K562 (cell line): ENCODE data around the gene TTC16. TPM values are rescaled to one million over a fixed set of nuclear protein-coding genes. Genes with fewer than 3 reads are reported as not detected.

Source experiments
- ATAC-seq: fragments of 200-7000 bp; cut with Tn5 transposase; 3 replicates; pipeline ENCODE4 v1.9.1; 2020; ENCODE audit warnings: moderate library complexity
- BruUV-seq: library from RNA; stranded (reverse); fragments of 400-500 nt; replicated peaks from 2 replicates; lab custom pipeline; 2021; lab: Mats Ljungman, UMichigan
- CTCF ChIA-PET: fragments of 300-600 bp; formaldehyde crosslinking; extraction: SDS; loops from one replicate; lab custom pipeline; 2021; ENCODE audit warnings: low intra/inter-chr PET ratio; lab: Yijun Ruan, JAX
- POLR2A ChIA-PET: fragments of 300-600, 350-650 bp; sonication (Branson Sonifier 250); formaldehyde crosslinking; extraction: SDS; loops from one replicate; lab custom pipeline; 2021; ENCODE audit warnings: antibody characterized with exemption, inconsistent platforms; lab: Yijun Ruan, JAX
- DNase-seq, 4 experiments: peaks; one replicate each; pipeline versions ENCODE4 v3.0.0 to v3.0.0-alpha.2; 2011 to 2018; ENCODE audit warnings: low spot score in 3 of 4, mixed read lengths in 3 of 4; ENCODE audit errors: extremely low read depth in 1 of 4
- FAIRE-seq: peaks from 2 replicates; lab custom pipeline; 2011; peaks lifted over from hg19 to GRCh38; lab: Jason Lieb, UNC
- H2AFZ ChIP-seq: 2 replicates; pipeline ENCODE4 v1.6.0; 2011; ENCODE audit warnings: low read depth, low read length, control low read depth, inconsistent platforms
- H3K27ac ChIP-seq: fragments of 200-600 bp; 3 replicates; pipeline ENCODE4 v1.8.0; 2011; ENCODE audit warnings: low read depth, mild to moderate bottlenecking, control low read depth, inconsistent platforms, low read length, moderate library complexity, mixed read lengths; ENCODE audit errors: extremely low read depth
- H3K27me3 ChIP-seq, 2 experiments: fragments of 300-600 bp in 1 of 2; 2 replicates in 1 of 2; 3 replicates in 1 of 2; pipeline versions ENCODE4 v1.6.0 to v1.8.0; 2011; ENCODE audit warnings: inconsistent platforms in 2 of 2, low read length in 2 of 2, mild to moderate bottlenecking in 1 of 2, mixed read lengths in 1 of 2, moderate library complexity in 1 of 2; ENCODE audit not compliant: control insufficient read depth in 2 of 2, insufficient read depth in 2 of 2
- H3K36me3 ChIP-seq: fragments of 300-600 bp; 3 replicates; pipeline ENCODE4 v1.8.0; 2011; ENCODE audit warnings: mild to moderate bottlenecking, low read length, inconsistent platforms; ENCODE audit not compliant: control insufficient read depth, insufficient read depth
- H3K4me1 ChIP-seq, 2 experiments: fragments of 200-600 bp in 1 of 2; replicated peaks in 1 of 2; 2 replicates in 1 of 2; 3 replicates in 1 of 2; pipeline versions ENCODE4 v1.5.1 to v1.8.0; 2011; ENCODE audit warnings: inconsistent platforms in 2 of 2, low read length in 2 of 2, mild to moderate bottlenecking in 1 of 2, mixed read lengths in 1 of 2, moderate library complexity in 1 of 2; ENCODE audit not compliant: control insufficient read depth in 2 of 2, insufficient read depth in 2 of 2
- H3K4me2 ChIP-seq: 2 replicates; pipeline ENCODE4 v1.6.1; 2011; ENCODE audit warnings: low read length, control low read depth, inconsistent platforms, mixed read lengths; ENCODE audit not compliant: insufficient read depth
- H3K4me3 ChIP-seq: fragments of 200-600 bp; sonication (generic), shearing (Covaris generic); 2 replicates; pipeline ENCODE4 v1.5.1; 2016; ENCODE audit warnings: control low read depth, inconsistent platforms
- H3K79me2 ChIP-seq: fragments of 200-600 bp; 3 replicates; pipeline ENCODE4 v1.8.0; 2011; ENCODE audit warnings: low read length, inconsistent platforms; ENCODE audit not compliant: control insufficient read depth, insufficient read depth
- H3K9ac ChIP-seq, 2 experiments: 2 replicates each; pipeline versions ENCODE4 v1.6.0 to v1.6.1; 2011; ENCODE audit warnings: low read depth in 2 of 2, low read length in 2 of 2, control low read depth in 1 of 2, inconsistent platforms in 1 of 2, mild to moderate bottlenecking in 1 of 2, mixed read lengths in 1 of 2; ENCODE audit not compliant: insufficient read depth in 1 of 2
- H3K9me1 ChIP-seq: one replicate; pipeline ENCODE4 v1.6.0; 2011; ENCODE audit warnings: inconsistent platforms, mild to moderate bottlenecking, low read length, moderate library complexity; ENCODE audit not compliant: control insufficient read depth, insufficient read depth
- H3K9me3 ChIP-seq: replicated peaks from 2 replicates; pipeline ENCODE4 v1.5.1; 2011; ENCODE audit warnings: low read depth, low read length, inconsistent platforms; ENCODE audit not compliant: control insufficient read depth, insufficient read depth
- H4K20me1 ChIP-seq: replicated peaks from 2 replicates; pipeline ENCODE4 v1.6.1; 2011; ENCODE audit warnings: low read length, inconsistent platforms, mixed read lengths; ENCODE audit not compliant: control insufficient read depth, insufficient read depth
- CHCHD3 ChIP-seq: fragments of 250-450 bp; sonication (Bioruptor Pico); IDR thresholded peaks from 2 replicates; pipeline ENCODE4 v2.1.2; 2022; ENCODE audit warnings: mild to moderate bottlenecking
- POU5F1 ChIP-seq: fragments of 150-350 bp; IDR thresholded peaks from 2 replicates; pipeline ENCODE4 v1.6.1; 2014; ENCODE audit warnings: borderline replicate concordance, low read length, low read depth, mild to moderate bottlenecking; ENCODE audit not compliant: partially characterized antibody
- PRMT5 ChIP-seq: sonication (generic); formaldehyde crosslinking; IDR thresholded peaks from 2 replicates; pipeline ENCODE4 v1.5.0; 2020; ENCODE audit warnings: missing genetic modification reagents
- TARDBP ChIP-seq: fragments of 450-650 bp; IDR thresholded peaks from 2 replicates; pipeline ENCODE4 v1.6.1; 2016
- THRAP3 ChIP-seq: fragments of 450-650 bp; IDR thresholded peaks from 2 replicates; pipeline ENCODE4 v1.6.1; 2016; ENCODE audit warnings: mild to moderate bottlenecking, inconsistent platforms, borderline replicate concordance
- ZNF12 ChIP-seq: sonication (generic); formaldehyde crosslinking; IDR thresholded peaks from 2 replicates; pipeline ENCODE4 v1.4.0; 2020; ENCODE audit warnings: mild to moderate bottlenecking, missing genetic modification reagents
- WGBS: fragments of 100-300 bp; shearing (Covaris generic); methylation state at CpG from one replicate; pipeline ENCODE4 v1.1.6; 2016; ENCODE audit warnings: low coverage, mixed read lengths; ENCODE audit not compliant: insufficient coverage; ENCODE audit errors: missing lambda C conversion rate; 5-methylcytosine and 5-hydroxymethylcytosine counted together
- in situ Hi-C: fragments of 300-500 bp; cut with MboI; formaldehyde crosslinking; loops from 4 replicates; pipeline ENCODE4 v1.15.0; 2018; ENCODE audit warnings: inconsistent platforms, mixed read lengths
- intact Hi-C: fragments of 100-400 bp; cut with micrococcal nuclease; formaldehyde crosslinking; loops from 2 replicates; pipeline ENCODE4 v1.14.2; 2022
- polyA plus RNA-seq, 8 experiments: library from polyadenylated mRNA; depleted of rRNA in 4 of 8; stranded (reverse) in 5 of 8; unstranded in 3 of 8; fragments of >200 nt; fragmentation: Nextera tagmentation in 2 of 8; fragmentation: Illumina TruSeq in 1 of 8; extraction: Ambion mirVana in 2 of 8; extraction: Trizol in 1 of 8; gene quantifications; 2 replicates each; pipeline versions ENCODE4 v1.2.1 to v1.2.3, GENCODE V29; 2011 to 2014; ENCODE audit warnings: inconsistent platforms in 1 of 8, missing spikeins in 1 of 8
- total RNA-seq, 7 experiments: library from RNA; depleted of rRNA in 6 of 7; stranded (reverse); fragments of >200 nt in 6 of 7; fragmentation: Illumina TruSeq in 2 of 7; extraction: Trizol in 2 of 7; gene quantifications; 2 replicates each; pipeline versions ENCODE4 v1.2.1 to v1.2.3, GENCODE V29; 2011 to 2021; ENCODE audit warnings: low replicate concordance in 1 of 7

TTC16 gene
- total and polyA plus RNA-seq, 9 of the 15 experiments (the other 6 are each of a cell fraction or from before 2014, with no cell fraction given) = 0.11 TPM; not detected in 8

DNA sequence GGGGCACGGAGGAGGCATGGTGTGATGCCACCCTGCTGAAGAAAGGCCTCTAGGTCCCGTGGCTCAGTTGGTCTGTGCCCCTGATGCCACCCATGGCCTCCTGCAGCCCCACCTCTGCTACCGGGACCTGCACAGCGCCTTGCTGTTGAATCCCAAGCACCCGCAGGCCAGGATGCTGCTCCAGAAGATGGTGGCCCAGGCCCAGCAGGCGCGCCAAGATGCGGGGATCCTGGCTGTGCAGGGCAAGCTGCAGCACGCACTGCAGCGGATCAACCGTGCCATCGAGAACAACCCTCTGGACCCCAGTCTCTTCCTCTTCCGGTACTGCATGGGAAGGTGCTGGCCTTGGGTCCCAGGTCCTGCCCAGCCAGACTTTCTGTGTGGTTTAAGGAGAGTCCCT lies 7.1 kb downstream of the TTC16 start:
- H3K27me3 ChIP-seq = no peaks in the 10 kb centered on the region; a peak in 1 of 5 replicates
- H3K9ac ChIP-seq = no peak overlapping the region
- H3K79me2 ChIP-seq = no peaks in the 10 kb centered on the region
- H3K27ac ChIP-seq = no peak overlapping the region
- no peaks in the 10 kb centered on the region for H3K9me3 ChIP-seq
- ATAC-seq (no peak), DNase-seq (no peak), FAIRE-seq (no peak)
- no peak overlapping the region for H2AFZ ChIP-seq
- ChIA-PET POLR2A (interaction anchor here (0.5 kb wide), 1 partner anchor 170 kb away, joined by 3 read pairs; no protein-coding TSS in a partner anchor), CTCF (no interaction called here)
- H3K36me3 ChIP-seq = no peaks in the 10 kb centered on the region
- no peaks in the 10 kb centered on the region for H3K9me1 ChIP-seq
- in situ Hi-C loops = no loop called here
- H3K4me2 ChIP-seq = no peak overlapping the region
- intact Hi-C loops = no loop called here
- BruUV-seq = no TSS peak
- no peak for TF ChIP-seq POU5F1
- no peak for TF ChIP-seq TARDBP
- no peak for TF ChIP-seq PRMT5
- no peak for TF ChIP-seq ZNF12
- 55% methylated on average over 12 of the region's 13 CpGs for WGBS
- no peaks in the 10 kb centered on the region for H4K20me1 ChIP-seq
- peaks cover 0 to 26% of the 10 kb centered on the region in 2 experiments; a peak in 3 of 5 replicates for H3K4me1 ChIP-seq
- H3K4me3 ChIP-seq = no peak overlapping the region

GRCh38 chr9:127723444-127723843 lies 7.6 kb downstream of the TTC16 start:
- Histone ChIP-seq H3K27me3 (no peaks in the 10 kb centered on the region; a peak in 1 of 5 replicates), H4K20me1 (no peaks in the 10 kb centered on the region), H3K36me3 (no peaks in the 10 kb centered on the region), H3K79me2 (no peaks in the 10 kb centered on the region), H3K4me1 (peaks cover 0 to 26% of the 10 kb centered on the region in 2 experiments; a peak in 3 of 5 replicates), H3K9me3 (no peaks in the 10 kb centered on the region), H3K9me1 (no peaks in the 10 kb centered on the region), H3K9ac (no peak overlapping the region), H3K4me3 (no peak overlapping the region), H2AFZ (no peak overlapping the region), H3K4me2 (no peak overlapping the region), H3K27ac (no peak overlapping the region)
- WGBS = 39% methylated on average over 5 of the region's 5 CpGs
- BruUV-seq = no TSS peak
- intact Hi-C loops = no loop called here
- no peak for TF ChIP-seq CHCHD3 (CRISPR knock-in tag)
- TF ChIP-seq THRAP3 = no peak
- POLR2A ChIA-PET = interaction anchor here (0.5 to 1.0 kb wide), 2 partner anchors 11 to 171 kb away, joined by 3 read pairs; no protein-coding TSS in a partner anchor
- DNase-seq (no peak), FAIRE-seq (no peak), ATAC-seq (no peak)
- CTCF ChIA-PET = no interaction called here
- in situ Hi-C loops = no loop called here
